ENCODE data around the gene PLEKHA3. TPM values are rescaled to one million over a fixed set of nuclear protein-coding genes. Genes with fewer than 3 reads are reported as not detected.

The PLEKHA3 gene
- total and polyA plus RNA-seq, 2 of the 4 experiments (the other 2 are of a cell fraction), result 3.9 to 5.5 TPM

Other genes with a start within 250 kb of the PLEKHA3 start
- 53.6 and 55.5 TPM in 2 replicates for gene PRKRA, start 29.3 kb upstream of the PLEKHA3 start, total RNA-seq (2012; rRNA removed)
- gene PRKRA, start 29.3 kb upstream of the PLEKHA3 start, polyA plus RNA-seq (2012; rRNA removed), result 39.5 and 41.7 TPM in 2 replicates
- gene PJVK, start 29.1 kb upstream of the PLEKHA3 start, total RNA-seq (2012; rRNA removed), result 0.28 and 0.72 TPM in 2 replicates
- 1.9 and 2.4 TPM in 2 replicates for gene PJVK, start 29.1 kb upstream of the PLEKHA3 start, polyA plus RNA-seq (2012; rRNA removed)
- 32.6 and 36.9 TPM in 2 replicates for gene FKBP7, start 1.9 kb upstream of the PLEKHA3 start, total RNA-seq (2012; rRNA removed)
- gene FKBP7, start 1.9 kb upstream of the PLEKHA3 start, polyA plus RNA-seq (2012; rRNA removed), result 51.0 and 53.3 TPM in 2 replicates